Right renal pelvis (tissue), 4 donors: ENCODE results near the gene PCNT. TPM values are rescaled to one million over a fixed set of nuclear protein-coding genes. Genes with fewer than 3 reads are reported as not detected.

Experiments used
- DNase-seq, 4 donors: peaks; one replicate each; pipeline ENCODE4 v3.0.0-alpha.2; 2013; ENCODE audit warnings: low read depth in 4 of 4, low spot score in 3 of 4, missing footprints in 1 of 4
- polyA plus RNA-seq, 4 donors: library from polyadenylated mRNA; unstranded; fragments of 120-200 nt; gene quantifications; one replicate each; pipeline ENCODE4 v1.2.1, GENCODE V29; 2013; ENCODE audit not compliant: insufficient read length in 4 of 4

Gene PCNT
- polyA plus RNA-seq, 4 donors, result 32.0 to 34.6 (median 32.5) TPM

DNA sequence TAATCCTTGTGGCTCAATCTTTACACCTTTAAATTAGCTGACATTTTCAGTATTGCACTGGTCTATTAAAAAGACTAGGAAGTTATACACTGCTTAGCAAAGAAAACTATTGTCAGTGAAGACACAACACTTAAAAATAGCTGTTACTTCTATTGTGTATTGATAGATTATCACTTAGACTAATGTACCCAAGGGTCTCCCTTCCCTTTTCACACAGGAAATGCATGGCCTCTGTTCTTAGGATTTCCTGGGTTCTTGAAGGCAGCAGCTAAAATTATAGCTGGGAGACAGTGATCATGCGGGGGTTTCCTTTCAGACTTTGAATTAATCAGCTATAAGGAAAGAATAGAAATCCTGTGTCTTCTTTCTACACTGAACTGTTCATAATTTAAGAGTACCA lies 147.6 kb downstream of the PCNT start:
- no peak for DNase-seq

DNA sequence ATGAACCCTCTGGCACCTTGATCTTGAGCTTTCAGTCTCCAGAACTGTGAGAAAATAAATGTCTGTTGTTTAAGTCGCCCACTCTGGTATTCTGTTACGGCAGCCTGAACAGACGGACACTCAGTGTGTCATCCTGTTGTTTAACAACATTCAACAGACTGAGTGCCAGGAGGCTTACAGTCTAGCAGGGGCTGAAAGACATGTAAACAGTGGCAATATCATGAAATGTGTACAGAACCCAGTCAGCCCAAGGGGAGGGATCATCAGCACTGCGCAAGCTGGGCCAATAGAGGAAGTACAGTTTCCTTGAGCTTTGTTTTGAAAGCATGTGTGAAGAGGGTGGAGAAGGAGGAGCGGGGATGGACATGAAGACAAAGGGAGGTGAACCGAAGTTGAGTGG lies 148.3 kb downstream of the PCNT start:
- DNase-seq, result no peak

DNA sequence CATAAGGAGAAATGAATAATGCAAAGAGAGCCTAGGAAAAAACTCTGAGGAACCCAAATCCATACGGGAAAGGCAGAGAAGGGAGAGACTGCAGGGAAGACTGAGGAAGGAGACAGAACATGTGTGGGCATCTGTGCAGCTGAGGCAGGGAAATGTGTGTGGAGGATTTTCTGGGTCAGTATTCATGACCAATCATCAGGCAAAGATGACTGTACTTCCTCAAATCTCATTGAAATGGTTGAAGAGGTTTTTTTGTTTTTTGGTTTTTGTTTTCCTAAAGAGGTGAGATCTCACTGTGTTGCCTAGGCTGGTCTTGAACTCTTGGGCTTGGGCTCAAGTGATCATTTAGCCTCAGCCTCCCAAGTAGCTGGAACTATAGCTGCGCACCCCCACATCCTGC lies 150.4 kb downstream of the PCNT start:
- DNase-seq, result no peak

DNA sequence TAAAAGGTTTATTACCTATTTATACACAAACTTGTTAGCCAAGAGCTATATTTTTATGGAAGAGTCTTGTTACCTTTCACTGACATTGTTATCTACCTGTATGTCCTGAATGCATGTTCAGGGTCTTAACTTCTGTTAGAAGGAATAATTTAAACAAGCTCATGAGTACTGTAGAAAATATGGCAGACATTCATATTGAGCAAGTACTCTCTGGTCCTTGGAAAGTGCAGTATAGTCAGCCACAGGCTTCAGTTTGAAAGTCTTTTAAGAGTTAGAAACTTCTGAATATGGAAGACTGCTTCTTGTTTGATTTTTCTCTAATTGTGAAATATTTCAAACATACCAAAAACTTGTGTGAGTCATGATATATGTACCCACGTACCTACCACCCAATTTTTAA lies 151.3 kb downstream of the PCNT start:
- DNase-seq, result no peak

DNA sequence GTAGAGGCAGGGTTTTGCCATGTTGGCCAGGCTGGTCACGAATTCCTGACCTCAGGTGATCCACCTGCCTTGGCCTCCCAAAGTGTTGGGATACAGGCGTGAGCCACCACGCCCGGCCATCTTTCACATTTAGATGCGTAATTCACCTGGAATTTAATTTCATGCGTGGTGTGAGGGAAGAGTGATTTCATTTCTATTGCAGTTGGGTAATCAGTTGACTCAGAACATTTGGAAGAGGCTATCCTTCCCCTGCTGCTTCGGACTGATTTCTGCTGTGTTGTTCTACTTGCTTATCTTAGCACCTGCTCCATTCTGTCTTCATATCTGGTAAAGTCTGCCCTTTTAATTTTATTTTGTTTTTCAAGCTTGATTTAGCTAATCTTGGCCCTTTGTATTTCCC lies 153.8 kb downstream of the PCNT start:
- no peak for DNase-seq

DNA sequence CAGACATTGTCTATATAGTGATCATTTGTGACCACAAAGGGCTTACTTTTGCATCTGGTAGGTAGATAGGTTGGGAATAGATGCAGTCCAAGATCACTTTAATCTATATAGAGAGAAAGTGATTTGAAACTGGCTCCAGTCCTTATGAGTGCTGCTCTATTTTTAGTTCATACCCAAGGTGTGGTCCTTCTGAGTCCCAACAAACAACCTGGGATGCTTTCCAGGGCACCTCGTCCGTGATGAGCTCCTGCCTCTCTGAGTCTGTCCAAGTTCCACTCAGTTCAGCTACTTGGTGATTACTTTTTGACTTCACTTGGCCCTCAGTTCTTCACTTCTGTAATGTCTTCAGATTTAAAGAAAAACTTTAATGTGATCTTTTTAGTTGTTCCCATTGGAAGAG lies 155.0 kb downstream of the PCNT start:
- no peak for DNase-seq

DNA sequence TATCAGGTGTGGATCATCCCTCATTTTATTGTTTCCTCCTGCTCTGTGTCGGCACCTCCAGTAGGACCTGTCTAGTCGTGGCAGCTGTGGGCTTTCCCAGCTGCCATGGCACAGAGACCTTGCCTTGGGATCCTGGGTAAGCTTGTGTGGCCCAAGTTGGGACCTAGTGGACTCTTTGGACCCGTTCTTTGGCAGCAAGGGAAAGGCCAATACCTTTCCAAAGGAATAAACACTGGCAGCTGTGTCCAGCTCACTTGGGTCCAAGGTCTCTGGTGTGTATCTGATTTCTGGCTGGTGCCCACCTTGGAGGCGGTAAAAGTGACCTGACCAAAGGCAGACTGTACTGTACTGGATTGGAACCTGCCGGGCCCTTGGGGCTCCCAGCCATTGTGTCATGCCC lies 156.5 kb downstream of the PCNT start:
- DNase-seq, result no peak

DNA sequence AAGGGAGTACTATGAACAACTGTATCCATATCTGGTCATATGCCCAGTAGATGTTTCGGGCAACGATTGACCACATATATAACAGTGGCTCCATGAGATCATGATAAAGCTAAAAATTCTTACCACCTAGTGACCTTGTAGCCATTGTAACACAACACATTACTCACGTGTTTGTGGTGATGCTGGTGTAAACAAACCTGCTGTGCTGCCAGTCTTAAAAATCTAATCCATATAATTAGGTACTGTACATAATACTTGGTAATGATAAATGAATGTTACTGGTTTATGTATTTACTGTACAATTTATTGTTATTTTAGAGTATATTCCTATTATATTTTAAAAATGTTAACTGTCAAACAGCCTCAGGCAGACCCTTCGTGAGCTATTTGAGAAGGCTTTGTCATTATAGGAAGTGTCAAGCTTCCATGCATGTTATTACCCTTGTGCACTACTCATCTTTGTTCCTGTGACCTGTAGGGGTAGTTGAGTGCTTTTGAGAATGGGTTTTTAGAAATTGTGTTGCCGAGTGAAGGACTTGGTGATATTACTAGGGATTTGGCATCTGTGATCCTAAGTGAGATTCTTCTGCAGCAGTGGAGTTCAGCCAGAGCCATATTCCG lies 158.4 kb downstream of the PCNT start:
- no peak for DNase-seq

DNA sequence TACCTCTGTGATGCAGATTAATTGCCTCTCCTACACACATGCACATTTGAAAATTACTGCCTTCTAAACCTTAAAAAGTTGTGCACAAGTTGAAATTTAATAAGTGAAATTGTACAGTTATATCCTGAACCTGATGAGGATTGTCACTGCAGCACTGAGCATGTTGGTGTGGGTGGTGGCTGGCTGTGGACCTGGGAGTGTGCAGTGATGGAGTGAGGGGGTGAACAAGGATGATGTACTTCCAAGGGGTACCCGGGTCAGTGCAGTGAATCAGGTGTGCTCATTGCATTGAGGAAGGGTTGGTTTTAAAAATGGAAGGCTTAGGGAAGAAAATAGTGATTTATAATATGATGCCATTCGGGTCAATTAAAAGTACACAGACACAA lies 158.9 kb downstream of the PCNT start:
- no peak for DNase-seq

DNA sequence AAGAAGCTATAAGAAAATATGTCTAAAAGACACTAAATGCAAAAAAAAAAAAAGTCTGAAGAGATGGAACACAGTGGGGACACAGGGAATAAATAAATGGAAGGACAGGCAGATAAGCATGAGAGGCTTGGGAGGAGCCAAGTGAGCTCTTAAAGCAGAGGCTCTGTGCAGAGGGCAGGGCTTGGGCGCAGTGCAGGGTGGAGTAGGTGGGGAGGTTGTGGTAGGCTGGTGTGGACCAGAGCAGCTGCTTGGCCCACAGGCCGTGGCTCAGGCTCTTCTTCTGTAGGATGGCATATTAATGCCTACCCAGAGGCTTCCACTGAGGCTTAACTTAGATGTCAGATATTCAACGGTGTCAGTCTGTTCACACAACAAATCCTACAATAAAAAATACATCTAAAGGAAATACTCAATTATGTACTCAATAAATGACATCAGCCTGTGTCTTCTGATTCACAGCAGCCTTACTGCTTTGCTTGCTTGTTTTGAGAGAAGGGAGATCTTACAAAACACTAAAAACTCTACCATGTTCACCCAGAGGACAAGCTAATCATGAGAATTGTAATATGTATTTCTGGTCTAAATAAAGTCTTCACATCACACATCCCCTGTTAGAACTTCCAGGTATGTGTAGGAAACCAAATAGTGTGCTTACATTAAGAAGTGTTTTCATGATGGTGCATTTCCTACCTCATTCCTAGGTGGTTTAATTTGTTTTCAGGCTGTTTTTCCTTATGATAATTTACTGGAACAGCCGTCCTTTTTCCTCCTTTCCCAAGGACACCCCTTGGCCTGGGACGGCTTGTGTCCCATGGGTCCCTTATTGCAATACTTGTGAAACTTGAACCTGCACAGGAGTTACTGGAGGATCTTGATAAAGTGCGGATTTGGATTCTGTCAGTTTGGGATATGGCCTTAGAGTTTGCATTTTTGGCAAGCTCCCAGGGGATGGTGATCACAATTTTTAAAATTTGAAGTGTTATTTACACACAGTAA lies 159.6 kb downstream of the PCNT start:
- DNase-seq, result no peak

DNA sequence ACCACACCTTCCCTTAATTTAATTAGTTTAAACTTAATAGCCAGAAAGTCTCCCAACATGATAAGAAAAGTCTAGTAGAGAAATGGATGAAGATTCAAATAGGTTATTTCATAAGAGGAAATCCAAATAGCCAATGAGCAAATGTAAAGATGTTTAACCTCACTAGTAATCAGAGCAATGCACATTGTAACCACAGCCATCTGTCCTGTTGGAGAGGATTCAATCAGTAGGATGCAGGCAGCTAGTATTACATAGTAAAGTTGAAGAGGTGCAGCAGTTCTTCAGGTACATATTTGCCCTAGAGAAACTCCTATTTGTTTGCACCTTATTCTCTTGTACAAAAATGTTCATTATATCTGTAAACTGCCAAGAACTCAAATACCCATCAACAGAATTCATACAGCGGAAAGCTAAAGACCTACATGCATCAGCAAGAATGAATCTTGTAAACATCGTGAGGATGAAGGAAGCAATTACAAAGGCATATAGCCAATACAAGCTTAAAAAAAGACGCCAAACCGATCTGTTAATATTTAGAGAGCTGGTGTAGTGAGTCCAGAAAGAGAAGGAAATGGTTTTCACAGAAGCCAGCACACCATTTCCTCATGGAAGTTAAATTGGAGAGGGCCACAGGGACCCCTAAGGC lies 162.6 kb downstream of the PCNT start:
- no peak for DNase-seq

DNA sequence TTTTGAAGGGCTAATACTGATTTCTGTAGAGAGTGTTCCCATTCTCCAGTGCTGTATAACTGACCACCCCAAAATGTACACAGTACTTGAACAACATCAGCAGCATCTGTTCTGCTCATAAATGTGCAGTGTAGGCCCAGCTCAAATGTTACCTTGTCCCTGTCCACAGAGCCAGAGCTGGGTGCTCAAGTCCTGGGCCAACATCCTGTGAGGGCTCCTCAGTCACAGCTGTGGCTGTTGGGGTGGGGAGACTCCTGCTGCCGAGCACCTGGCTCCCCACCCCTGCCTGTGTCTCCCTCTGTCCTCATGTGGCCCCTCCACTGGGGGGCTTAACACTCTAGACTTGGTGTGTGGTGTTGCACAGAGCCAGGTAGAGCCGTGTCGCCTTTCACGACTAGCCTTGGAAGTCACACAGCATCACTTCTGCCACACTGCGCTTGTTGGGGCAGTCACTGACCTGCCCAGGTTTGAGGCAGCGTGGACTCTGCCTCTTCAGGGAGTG lies 165.3 kb downstream of the PCNT start:
- DNase-seq, result no peak

DNA sequence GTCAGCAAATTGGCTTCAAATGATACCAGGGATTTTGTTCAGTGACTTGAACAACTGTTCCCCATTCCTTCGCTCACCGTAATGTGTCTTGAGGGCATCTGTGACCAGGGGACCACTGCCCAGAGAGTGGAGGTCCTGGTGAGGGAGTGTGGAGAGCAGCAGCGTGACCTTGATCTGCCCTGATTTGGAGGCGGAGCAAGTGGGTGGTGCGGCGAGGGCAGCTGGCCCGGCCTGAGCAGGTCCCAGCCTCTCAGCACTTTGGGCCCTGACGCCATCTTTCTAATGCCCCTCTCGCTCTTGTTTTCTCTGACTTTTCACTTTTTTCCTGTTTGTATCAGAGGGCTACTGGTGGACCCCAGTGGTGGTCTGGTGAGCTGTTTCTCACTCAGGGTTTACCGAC lies 165.8 kb downstream of the PCNT start:
- no peak for DNase-seq

DNA sequence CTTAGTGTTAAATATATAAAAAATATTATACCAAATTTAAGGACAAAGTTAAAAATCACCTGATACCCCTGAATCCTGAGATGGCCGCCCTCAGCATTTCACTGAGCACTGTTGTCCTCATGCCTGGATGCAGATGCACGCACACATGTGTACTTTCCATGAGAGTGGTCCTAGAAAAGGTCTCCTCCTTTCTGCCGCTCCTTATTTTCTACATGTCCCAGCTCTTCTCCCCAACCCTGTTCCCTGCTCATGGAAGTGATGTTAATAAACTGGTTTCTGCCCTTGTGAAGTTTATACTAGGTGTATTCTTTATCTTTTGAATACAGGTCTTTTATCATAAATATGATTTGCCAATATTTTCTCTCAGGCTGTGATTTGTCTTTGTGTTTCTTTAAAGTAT lies 167.6 kb downstream of the PCNT start:
- no peak for DNase-seq

DNA sequence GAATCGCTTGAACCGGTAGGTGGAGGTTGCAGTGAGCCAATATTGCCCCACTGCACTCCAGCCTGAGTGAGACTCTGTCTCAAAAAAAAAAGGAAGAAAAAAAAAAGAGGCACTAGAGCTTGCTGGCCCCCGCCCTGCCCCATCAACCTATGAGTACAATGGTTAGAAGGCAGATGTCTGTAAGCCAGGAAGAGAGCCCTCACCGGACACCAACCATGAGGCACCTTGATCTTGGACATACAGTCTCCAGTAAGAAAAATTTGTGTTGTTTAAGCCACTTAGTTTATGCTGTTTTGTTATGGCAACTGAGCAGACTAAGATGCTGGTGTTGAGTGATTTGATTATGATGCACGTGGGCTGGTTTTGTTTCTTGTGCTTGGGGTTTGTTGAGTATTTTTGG lies 168.9 kb downstream of the PCNT start:
- no peak for DNase-seq

DNA sequence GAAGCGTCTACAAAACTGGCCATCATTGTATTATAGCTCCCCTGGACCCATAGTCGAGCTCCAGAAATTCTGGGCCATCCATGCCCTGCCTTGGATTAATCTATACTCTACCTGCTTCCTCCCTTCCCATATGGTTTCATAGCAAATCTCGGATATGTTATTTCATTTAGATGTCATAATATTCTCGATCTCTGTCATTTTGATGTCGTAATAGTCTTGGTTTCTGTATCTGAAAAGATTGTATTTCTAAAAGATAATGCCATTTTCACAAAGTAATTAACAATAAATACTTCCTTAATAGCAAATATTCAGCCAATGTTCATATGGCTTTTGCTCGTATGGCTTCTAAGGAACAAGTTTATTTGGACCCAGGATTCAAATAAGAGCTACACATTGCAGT lies 169.9 kb downstream of the PCNT start:
- DNase-seq, result no peak

Other genes with a start within 250 kb of the PCNT start
- 100 to 1,000 TPM; 181 to 254 (median 205) TPM for gene COL6A2, start 226.0 kb upstream of the PCNT start, polyA plus RNA-seq
- 10 to 100 TPM; 15.2 to 34.2 (median 27.7) TPM for gene FTCD, start 168.6 kb upstream of the PCNT start, polyA plus RNA-seq
- gene SPATC1L, start 139.7 kb upstream of the PCNT start, polyA plus RNA-seq, result 10 to 100 TPM in 3 of 4 donors, 1 to 10 TPM in 1; 10.0 to 12.8 (median 12.6) TPM
- 10 to 100 TPM; 28.1 to 36.3 (median 35.5) TPM for gene LSS, start 95.4 kb upstream of the PCNT start, polyA plus RNA-seq
- 10 to 100 TPM; 67.1 to 78.4 (median 70.8) TPM for gene MCM3AP, start 38.5 kb upstream of the PCNT start, polyA plus RNA-seq
- gene YBEY, start 37.8 kb upstream of the PCNT start, polyA plus RNA-seq, result 10 to 100 TPM; 19.9 to 24.6 (median 20.7) TPM
- gene C21orf58, start 286 bp upstream of the PCNT start, polyA plus RNA-seq, result 10 to 100 TPM in 3 of 4 donors, 1 to 10 TPM in 1; 9.6 to 13.3 (median 10.9) TPM
- gene DIP2A, start 134.7 kb downstream of the PCNT start, polyA plus RNA-seq, result 10 to 100 TPM; 27.1 to 37.5 (median 28.8) TPM